Measurements from ENCODE around the gene WDR82. TPM values are rescaled to one million over a fixed set of nuclear protein-coding genes. Genes with fewer than 3 reads are reported as not detected.

WDR82 gene
- total and polyA plus RNA-seq, 2 experiments from 2014 or later = 24.8 to 52.1 TPM

- Histone ChIP-seq H2AFZ (no peak overlapping the region), H3K27me3 (no peaks in the 10 kb centered on the region), H3K4me2 (no peak overlapping the region), H3K9me2 (replicated peaks; ENCODE audit: insufficient read depth) (no peaks in the 10 kb centered on the region), H3K9me3 (ENCODE audit: low read depth) (no peaks in the 10 kb centered on the region), H3K4me3 (no peak overlapping the region), H3K27ac (no peak overlapping the region), H3K36me3 (replicated peaks; ENCODE audit: insufficient read depth, low read depth) (no peaks in the 10 kb centered on the region), H3K4me1 (ENCODE audit: insufficient read depth) (peaks cover 13% of the 10 kb centered on the region), H3K79me2 (peaks cover 31% of the 10 kb centered on the region), H4K20me1 (ENCODE audit: insufficient read depth, poor library complexity, severe bottlenecking) (peaks cover 5% of the 10 kb centered on the region)
- WGBS (ENCODE audit: low lambda C conversion rate, missing lambda C conversion rate) = 92% methylated on average over 5 of the region's 5 CpGs
- no peak for DNase-seq (ENCODE audit: low spot score)
- TF ChIP-seq CTCF (IDR thresholded peaks at IDR 0.05; ENCODE audit: poor library complexity) (no peak), EZH2phosphoT487 (IDR thresholded peaks at IDR 0.05; ENCODE audit: low read depth, severe bottlenecking, unreplicated experiment) (no peak), EZH2 (IDR thresholded peaks at IDR 0.05; ENCODE audit: borderline replicate concordance) (no peak)
Observed at GRCh38 chr3:52233108-52233591, 45.3 kb downstream of the WDR82 start.

- Histone ChIP-seq H3K36me3 (replicated peaks; ENCODE audit: insufficient read depth, low read depth) (no peaks in the 10 kb centered on the region), H4K20me1 (ENCODE audit: insufficient read depth, poor library complexity, severe bottlenecking) (no peaks in the 10 kb centered on the region), H3K4me2 (no peak overlapping the region), H3K27me3 (no peaks in the 10 kb centered on the region), H3K79me2 (peaks cover 26% of the 10 kb centered on the region), H3K27ac (no peak overlapping the region), H2AFZ (no peak overlapping the region), H3K4me3 (no peak overlapping the region), H3K4me1 (ENCODE audit: insufficient read depth) (peaks cover 6% of the 10 kb centered on the region), H3K9me2 (replicated peaks; ENCODE audit: insufficient read depth) (no peaks in the 10 kb centered on the region), H3K9me3 (ENCODE audit: low read depth) (no peaks in the 10 kb centered on the region)
- WGBS (ENCODE audit: low lambda C conversion rate, missing lambda C conversion rate) = 91% methylated on average over 24 of the region's 28 CpGs
- DNase-seq (ENCODE audit: low spot score) = no peak
- no peak for TF ChIP-seq EZH2phosphoT487 (IDR thresholded peaks at IDR 0.05; ENCODE audit: low read depth, severe bottlenecking, unreplicated experiment)
- TF ChIP-seq EZH2 (IDR thresholded peaks at IDR 0.05; ENCODE audit: borderline replicate concordance) = no peak
- peak; percentile 26 for TF ChIP-seq CTCF (IDR thresholded peaks at IDR 0.05; ENCODE audit: poor library complexity)
Observed at GRCh38 chr3:52232279-52233107, 46.0 kb downstream of the WDR82 start.

GRCh38 chr3:52231502-52232278, 46.8 kb downstream of the WDR82 start:
- DNase-seq (ENCODE audit: low spot score) = peak; percentile 80
- Histone ChIP-seq H2AFZ (no peak overlapping the region), H3K79me2 (peaks cover 19% of the 10 kb centered on the region), H3K36me3 (replicated peaks; ENCODE audit: insufficient read depth, low read depth) (no peaks in the 10 kb centered on the region), H4K20me1 (ENCODE audit: insufficient read depth, poor library complexity, severe bottlenecking) (no peaks in the 10 kb centered on the region), H3K9me2 (replicated peaks; ENCODE audit: insufficient read depth) (no peaks in the 10 kb centered on the region), H3K4me1 (ENCODE audit: insufficient read depth) (no peaks in the 10 kb centered on the region), H3K4me3 (no peak overlapping the region), H3K9me3 (ENCODE audit: low read depth) (no peaks in the 10 kb centered on the region), H3K4me2 (no peak overlapping the region), H3K27ac (no peak overlapping the region), H3K27me3 (no peaks in the 10 kb centered on the region)
- no peak for TF ChIP-seq EZH2 (IDR thresholded peaks at IDR 0.05; ENCODE audit: borderline replicate concordance)
- peak; percentile 66 for TF ChIP-seq CTCF (IDR thresholded peaks at IDR 0.05; ENCODE audit: poor library complexity)
- TF ChIP-seq EZH2phosphoT487 (IDR thresholded peaks at IDR 0.05; ENCODE audit: low read depth, severe bottlenecking, unreplicated experiment) = no peak
- 82% methylated on average over 34 of the region's 34 CpGs for WGBS (ENCODE audit: low lambda C conversion rate, missing lambda C conversion rate)
